ENCODE results near the gene MUS81.
A peak's percentile ranks its signal among the peaks of the same experiment; 100 is the strongest.

MUS81 gene

GRCh38 chr11:65854161-65854592, 6.1 kb upstream of the MUS81 start:
- H3K4me3 ChIP-seq (ENCODE audit: low read length) = no peak overlapping the region
- TF ChIP-seq CTCF (conservative IDR thresholded peaks at IDR 0.05; ENCODE audit: low read length) = no peak
- no peak for DNase-seq (ENCODE audit: low read depth)

- peak overlapping the region; percentile 5; the same call in 1 of the 2 replicates for H3K4me3 ChIP-seq (ENCODE audit: low read length)
- no peak for TF ChIP-seq CTCF (conservative IDR thresholded peaks at IDR 0.05; ENCODE audit: low read length)
- DNase-seq (ENCODE audit: low read depth) = no peak
These were observed 5.1 kb upstream of the MUS81 start for GRCh38 chr11:65854852-65855837.

GRCh38 chr11:65855927-65856363, 4.3 kb upstream of the MUS81 start:
- peak overlapping the region; percentile 96 for H3K4me3 ChIP-seq (ENCODE audit: low read length)
- no peak for TF ChIP-seq CTCF (conservative IDR thresholded peaks at IDR 0.05; ENCODE audit: low read length)
- DNase-seq (ENCODE audit: low read depth) = no peak

GRCh38 chr11:65856689-65857499, 3.3 kb upstream of the MUS81 start:
- H3K4me3 ChIP-seq (ENCODE audit: low read length) = peak overlapping the region; percentile 96
- TF ChIP-seq CTCF (conservative IDR thresholded peaks at IDR 0.05; ENCODE audit: low read length) = no peak
- peak; percentile 57 for DNase-seq (ENCODE audit: low read depth)

- peak overlapping the region; percentile 96 for H3K4me3 ChIP-seq (ENCODE audit: low read length)
- DNase-seq (ENCODE audit: low read depth) = no peak
- no peak for TF ChIP-seq CTCF (conservative IDR thresholded peaks at IDR 0.05; ENCODE audit: low read length)
These were observed 2.8 kb upstream of the MUS81 start for GRCh38 chr11:65857500-65857852.

GRCh38 chr11:65857853-65858680, 2.2 kb upstream of the MUS81 start, which contains the start of gene CFL1:
CFL1 (minus strand) TSS chr11:65858180; CDS start chr11:65858099, 81 bp downstream.
- TF ChIP-seq CTCF (conservative IDR thresholded peaks at IDR 0.05; ENCODE audit: low read length) = no peak
- peak within 1 kb of the TSS; percentile 96 for H3K4me3 ChIP-seq (ENCODE audit: low read length)
- peak; percentile 98 for DNase-seq (ENCODE audit: low read depth)

Data from AG10803 (cell line).